GM12865 (cell line): ENCODE results near the gene SEC16A.

Experiments used
- DNase-seq: peaks from one replicate; pipeline ENCODE4 v3.0.0; 2010; ENCODE audit warnings: low read depth
- H3K4me3 ChIP-seq: 2 replicates; pipeline ENCODE4 v1.5.1; 2011; ENCODE audit warnings: mild to moderate bottlenecking, low read depth, low read length, control low read depth
- TF ChIP-seq, protein P1 (sequence below): IDR thresholded peaks from 2 replicates; pipeline ENCODE4 v1.5.1; 2011; ENCODE audit warnings: low read length, control low read depth, low read depth, inconsistent platforms; ENCODE audit not compliant: insufficient read depth; ENCODE audit errors: missing control alignments

Gene SEC16A

DNA sequence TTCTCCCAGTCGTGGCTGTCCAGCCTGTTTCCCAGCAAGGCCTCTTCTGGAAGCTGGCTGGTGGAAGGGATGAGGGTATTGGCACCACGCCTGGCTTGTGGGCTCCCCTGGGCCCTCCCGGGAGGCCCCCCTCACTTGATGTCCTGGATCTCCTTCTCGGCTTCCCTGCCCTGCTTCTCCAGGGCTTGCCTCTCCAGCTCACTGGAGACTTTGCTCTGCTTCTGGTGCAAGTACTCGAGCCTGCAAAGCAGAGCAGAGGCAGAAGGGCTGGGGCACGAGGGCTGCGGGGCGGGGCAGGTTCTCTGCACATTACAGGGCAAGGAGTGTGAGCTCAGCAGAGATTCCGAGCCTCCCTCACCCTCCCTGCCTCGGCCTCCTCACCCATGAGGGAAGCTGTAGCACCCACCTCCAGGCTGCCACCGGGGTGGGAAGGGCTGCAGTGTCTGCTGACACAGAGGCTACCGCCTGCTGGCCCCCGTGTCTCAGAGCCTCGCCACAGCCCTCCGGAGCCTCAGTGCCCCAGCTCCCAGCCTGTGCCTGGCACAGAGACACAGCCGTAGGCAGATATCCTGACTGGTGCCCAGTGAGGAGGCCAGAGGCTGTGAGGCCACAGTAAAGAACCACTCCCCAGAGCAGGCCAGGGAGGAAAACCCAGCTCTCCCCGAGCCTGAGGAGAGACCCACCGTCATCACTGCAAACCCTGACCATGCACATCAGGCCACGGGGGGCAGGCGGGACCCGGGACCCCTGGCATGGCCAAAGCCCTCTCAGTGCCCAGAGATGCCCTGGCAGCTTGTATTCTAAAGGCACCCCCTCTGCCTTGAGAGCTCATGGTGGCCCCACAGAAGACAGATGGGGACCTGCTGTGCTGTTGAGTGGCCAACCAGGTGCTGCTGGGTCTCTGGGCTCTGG, 90.0 kb downstream of the SEC16A start:
- TF ChIP-seq, protein P1, sequence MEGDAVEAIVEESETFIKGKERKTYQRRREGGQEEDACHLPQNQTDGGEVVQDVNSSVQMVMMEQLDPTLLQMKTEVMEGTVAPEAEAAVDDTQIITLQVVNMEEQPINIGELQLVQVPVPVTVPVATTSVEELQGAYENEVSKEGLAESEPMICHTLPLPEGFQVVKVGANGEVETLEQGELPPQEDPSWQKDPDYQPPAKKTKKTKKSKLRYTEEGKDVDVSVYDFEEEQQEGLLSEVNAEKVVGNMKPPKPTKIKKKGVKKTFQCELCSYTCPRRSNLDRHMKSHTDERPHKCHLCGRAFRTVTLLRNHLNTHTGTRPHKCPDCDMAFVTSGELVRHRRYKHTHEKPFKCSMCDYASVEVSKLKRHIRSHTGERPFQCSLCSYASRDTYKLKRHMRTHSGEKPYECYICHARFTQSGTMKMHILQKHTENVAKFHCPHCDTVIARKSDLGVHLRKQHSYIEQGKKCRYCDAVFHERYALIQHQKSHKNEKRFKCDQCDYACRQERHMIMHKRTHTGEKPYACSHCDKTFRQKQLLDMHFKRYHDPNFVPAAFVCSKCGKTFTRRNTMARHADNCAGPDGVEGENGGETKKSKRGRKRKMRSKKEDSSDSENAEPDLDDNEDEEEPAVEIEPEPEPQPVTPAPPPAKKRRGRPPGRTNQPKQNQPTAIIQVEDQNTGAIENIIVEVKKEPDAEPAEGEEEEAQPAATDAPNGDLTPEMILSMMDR = no peak
- H3K4me3 ChIP-seq = no peak overlapping the region
- DNase-seq = no peak

DNA sequence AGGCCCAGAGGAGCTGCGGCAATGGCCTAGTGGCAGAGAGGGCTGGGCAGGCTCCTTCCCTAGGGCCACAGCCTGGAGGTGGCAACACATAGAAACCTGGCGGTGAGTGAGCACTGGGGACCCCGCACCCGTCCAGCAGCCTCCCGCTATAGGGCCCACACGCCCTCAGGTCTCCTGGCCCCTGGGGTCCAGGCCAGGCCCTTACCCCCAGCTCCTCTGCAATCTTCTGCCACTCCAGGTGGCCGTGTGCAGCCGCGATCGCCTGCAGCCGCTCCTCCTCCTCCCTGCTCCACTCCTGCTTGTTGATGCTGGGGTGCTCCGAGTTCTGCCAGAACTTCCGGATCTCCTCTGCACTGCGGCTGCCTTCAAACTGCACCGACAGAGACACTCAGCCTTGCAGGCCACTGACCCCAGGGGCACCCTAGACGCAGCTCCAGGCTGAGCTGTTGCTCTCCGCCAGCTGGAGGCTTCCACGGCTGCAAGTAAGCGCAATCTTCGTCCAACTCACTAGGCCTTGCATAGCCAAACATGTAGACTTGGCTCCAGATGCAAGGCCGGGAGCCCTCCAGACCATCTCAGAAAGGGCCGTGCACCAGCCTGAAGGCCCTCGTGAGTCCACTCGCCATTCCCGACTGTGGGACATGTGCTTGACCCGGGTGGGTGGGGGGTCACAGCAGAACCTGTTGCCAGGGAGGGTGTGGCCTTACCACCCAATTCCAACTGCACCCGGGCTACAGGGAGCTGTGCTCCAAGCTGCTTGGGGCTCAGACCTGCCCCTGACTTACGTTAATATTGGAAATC, 90.9 kb downstream of the SEC16A start:
- H3K4me3 ChIP-seq = no peak overlapping the region
- TF ChIP-seq, protein P1 = no peak
- no peak for DNase-seq
